Activated T-helper 1 cell treated with anti-CD3 and anti-CD28 coated beads, Interleukin-2, amount 50 U/mL, for 16 hours (primary cell): ENCODE data around the gene ATP6V1C2.
"Not testable (repeated sequence)": the region's sequence is repeated elsewhere in the genome, so short reads cannot be mapped to it uniquely, and the experiment has no call there.

Source experiments
- DNase-seq, 2 donors: peaks; one replicate each; pipeline ENCODE4 v3.0.0-alpha.2; 2020; ENCODE audit warnings: low read depth in 1 of 2, low spot score in 1 of 2

The ATP6V1C2 gene

GRCh38 chr2:10785260-10785659 lies 63.8 kb downstream of the ATP6V1C2 start:
- no peak for DNase-seq

- DNase-seq, result no peak
These were observed 65.0 kb downstream of the ATP6V1C2 start for GRCh38 chr2:10786240-10786982.

GRCh38 chr2:10787176-10787968 lies 65.9 kb downstream of the ATP6V1C2 start:
- no peak for DNase-seq

GRCh38 chr2:10788855-10789254 lies 67.4 kb downstream of the ATP6V1C2 start:
- no peak for DNase-seq

GRCh38 chr2:10790228-10790973 lies 69.0 kb downstream of the ATP6V1C2 start:
- DNase-seq, result no peak

- DNase-seq, result no peak
These were observed 70.7 kb downstream of the ATP6V1C2 start for GRCh38 chr2:10792001-10792634.

- no peak for DNase-seq
These were observed 71.4 kb downstream of the ATP6V1C2 start for GRCh38 chr2:10792660-10793400.

- no peak for DNase-seq
These were observed 72.4 kb downstream of the ATP6V1C2 start for GRCh38 chr2:10793816-10794215.

- DNase-seq, result no peak
These were observed 73.4 kb downstream of the ATP6V1C2 start for GRCh38 chr2:10794876-10795275.

- no peak for DNase-seq
These were observed 74.1 kb downstream of the ATP6V1C2 start for GRCh38 chr2:10795508-10796046.

GRCh38 chr2:10796703-10797102 lies 75.3 kb downstream of the ATP6V1C2 start:
- DNase-seq, result no peak

GRCh38 chr2:10798783-10799182 lies 77.4 kb downstream of the ATP6V1C2 start:
- DNase-seq, result no peak

- DNase-seq, result no peak
These were observed 78.7 kb downstream of the ATP6V1C2 start for GRCh38 chr2:10800163-10800562.

GRCh38 chr2:10802657-10803056 lies 81.2 kb downstream of the ATP6V1C2 start:
- no peak for DNase-seq

GRCh38 chr2:10805990-10806389 lies 84.6 kb downstream of the ATP6V1C2 start:
- not testable (repeated sequence) for DNase-seq

GRCh38 chr2:10806543-10806942 lies 85.1 kb downstream of the ATP6V1C2 start:
- DNase-seq, result no peak

GRCh38 chr2:10810202-10811161 lies 89.1 kb downstream of the ATP6V1C2 start:
- no peak for DNase-seq

- DNase-seq, result no peak
These were observed 90.1 kb downstream of the ATP6V1C2 start for GRCh38 chr2:10811517-10811916.
